Measurements from ENCODE around the gene PRELID3B.
"Not testable (repeated sequence)": the region's sequence is repeated elsewhere in the genome, so short reads cannot be mapped to it uniquely, and the experiment has no call there.

PRELID3B gene

DNA sequence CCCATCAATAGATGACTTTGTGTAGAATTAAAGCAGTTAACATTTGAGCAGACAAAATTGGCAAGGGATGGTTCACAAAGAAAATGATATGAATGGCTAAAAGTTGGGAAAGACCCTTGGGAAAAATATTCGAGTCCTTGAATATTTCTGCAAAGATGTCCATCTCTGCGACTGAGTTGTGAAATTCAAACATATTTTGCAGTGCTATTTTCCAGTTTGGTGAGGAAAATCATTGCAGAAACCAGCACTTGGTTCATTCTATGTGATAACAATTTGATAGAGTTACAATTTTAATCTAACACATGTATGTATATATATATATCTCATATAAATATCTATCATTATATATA lies 6.1 kb upstream of the PRELID3B start:
- DNase-seq (ENCODE audit: low read depth) = no peak

DNA sequence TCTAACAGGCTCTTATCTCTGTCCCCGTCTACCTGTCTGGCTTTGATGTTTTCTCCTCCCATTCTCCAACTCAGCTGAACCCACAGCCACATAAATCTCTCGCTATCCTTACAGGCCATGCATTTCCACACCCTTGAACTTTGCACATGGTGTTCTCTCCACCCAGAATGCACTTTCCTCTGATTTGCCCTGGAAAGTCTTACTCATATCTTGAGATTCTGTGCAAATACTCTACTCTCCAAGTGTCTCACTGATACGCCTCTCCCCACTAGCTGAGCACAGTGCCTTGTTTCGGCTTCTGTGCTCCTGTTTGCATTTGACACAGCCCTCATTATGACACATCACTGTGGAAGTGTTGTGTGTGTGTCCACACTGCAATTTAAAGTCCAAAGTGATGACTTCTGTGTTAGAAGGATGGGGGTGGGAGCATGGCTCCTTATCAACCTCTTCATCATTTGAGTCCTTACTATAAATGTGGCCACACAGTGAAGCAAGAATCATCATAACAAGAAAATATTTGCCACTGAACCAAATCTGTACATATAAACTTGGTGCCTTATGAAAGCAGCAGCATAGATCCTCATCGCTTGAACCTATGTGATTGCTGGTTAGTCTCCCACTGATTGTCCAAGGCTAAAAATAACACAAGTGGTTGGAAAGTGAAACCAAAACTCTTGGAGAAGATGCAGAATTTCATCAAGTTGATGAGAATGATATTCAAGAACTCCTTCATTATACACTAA lies 5.5 kb upstream of the PRELID3B start:
- no peak for DNase-seq (ENCODE audit: low read depth)

- DNase-seq (ENCODE audit: low read depth) = no peak
Measured at GRCh38 chr20:59046862-59047261, 4.3 kb upstream of the PRELID3B start.

DNA sequence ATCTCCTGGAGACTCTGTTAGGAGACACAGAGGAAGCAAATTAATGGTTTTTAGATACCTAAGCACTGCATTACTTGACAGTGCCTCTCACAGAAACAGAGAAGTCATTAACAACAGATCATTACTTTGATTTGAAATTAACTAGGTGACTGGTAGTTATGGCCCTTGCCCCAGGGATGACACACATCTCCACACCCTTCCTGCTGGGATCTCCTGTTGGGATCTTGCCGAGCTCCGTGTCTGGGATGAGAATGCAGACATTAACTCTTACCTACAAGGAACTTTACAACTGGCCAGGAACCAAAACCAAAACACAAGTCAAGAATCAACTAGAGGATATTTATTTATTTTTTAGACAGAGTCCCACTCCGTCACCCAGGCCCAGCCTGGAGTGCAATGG lies 2.2 kb upstream of the PRELID3B start:
- no peak for DNase-seq (ENCODE audit: low read depth)

- DNase-seq (ENCODE audit: low read depth) = no peak
Measured at GRCh38 chr20:59044295-59044694, 1.7 kb upstream of the PRELID3B start.

DNA sequence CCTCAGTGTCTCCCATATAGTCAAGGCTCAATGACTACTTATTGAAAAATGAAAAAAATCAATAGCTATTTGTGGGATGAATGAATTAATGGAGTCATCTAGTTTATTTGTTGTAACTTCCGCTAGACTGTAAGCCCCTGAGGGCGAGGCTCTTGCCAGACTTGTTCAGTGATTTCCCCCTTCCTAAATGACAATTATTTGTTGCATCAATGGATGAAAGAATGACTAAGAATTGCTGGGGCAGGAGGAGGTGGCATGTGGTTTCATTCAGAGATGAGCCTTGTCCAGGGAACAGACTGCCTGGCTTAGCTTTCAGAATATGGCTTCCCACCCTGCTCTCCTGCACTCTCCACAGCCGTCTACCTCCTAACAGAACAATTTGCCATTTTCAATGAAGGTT lies 1.1 kb upstream of the PRELID3B start:
- no peak for DNase-seq (ENCODE audit: low read depth)

DNA sequence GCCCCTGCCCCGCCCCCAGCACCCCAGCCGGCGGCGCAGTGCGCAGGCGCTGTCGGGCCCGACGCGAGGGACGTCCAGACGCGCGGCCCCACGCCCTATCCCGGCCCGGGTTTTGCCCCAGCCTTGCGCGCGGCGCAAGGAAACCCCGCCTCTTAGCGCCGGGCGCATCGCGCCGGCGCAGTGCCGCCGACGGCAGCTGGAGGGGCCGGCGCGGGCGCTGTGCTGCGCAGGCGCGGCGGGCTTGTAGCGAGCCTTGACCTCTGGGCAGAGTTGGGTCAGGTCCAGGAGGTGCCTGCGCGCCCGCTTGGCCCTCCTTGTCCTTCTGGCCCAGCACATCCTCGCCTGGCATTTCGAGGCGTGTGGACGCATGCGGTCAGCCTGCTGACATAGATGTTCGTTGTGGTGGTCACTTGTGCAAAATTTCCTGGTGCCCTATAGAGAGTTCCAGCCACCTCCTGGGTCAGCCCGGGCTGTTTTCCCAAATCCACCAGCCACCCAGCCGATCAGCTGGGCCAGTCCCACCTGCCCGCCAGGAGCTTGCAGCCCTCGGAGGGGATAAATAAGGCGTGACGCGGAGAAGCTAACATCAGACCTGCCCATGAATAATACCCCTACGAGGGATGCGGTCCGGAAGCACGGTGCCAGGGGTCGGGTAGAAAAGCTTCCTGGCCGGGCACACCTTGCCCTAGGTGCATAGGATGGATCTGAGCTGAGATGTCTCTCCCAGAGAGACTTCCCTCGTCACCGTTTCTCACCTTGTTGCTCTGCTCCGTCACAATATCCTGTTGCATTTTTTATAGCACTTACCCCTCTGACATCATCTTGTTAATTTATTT lies 428 bp upstream of the PRELID3B start:
- no peak for DNase-seq (ENCODE audit: low read depth)

- not testable (repeated sequence) for DNase-seq (ENCODE audit: low read depth)
Measured at GRCh38 chr20:59041487-59041886, 1.1 kb downstream of the PRELID3B start.

GRCh38 chr20:59040667-59041066 lies 1.9 kb downstream of the PRELID3B start:
- no peak for DNase-seq (ENCODE audit: low read depth)

DNA sequence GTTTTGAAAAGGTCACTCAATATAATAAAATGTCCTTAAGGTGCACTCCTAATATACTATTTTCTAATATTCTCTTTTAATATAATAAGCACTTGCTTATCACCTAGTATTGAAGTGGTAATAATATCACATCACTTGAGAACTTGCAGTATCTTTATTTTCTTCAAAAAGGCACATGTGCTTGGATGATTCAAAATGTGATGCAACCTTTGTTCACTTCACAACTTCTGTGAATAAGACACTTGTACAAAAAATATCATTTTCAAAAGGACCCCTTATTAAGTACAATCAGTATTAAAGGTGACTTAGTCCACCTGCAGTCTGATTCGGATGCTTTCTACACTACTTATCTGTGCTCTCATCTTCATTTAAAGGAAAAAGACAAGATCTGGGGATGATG lies 3.4 kb downstream of the PRELID3B start:
- DNase-seq (ENCODE audit: low read depth) = no peak

GRCh38 chr20:59037386-59037785 lies 5.2 kb downstream of the PRELID3B start:
- DNase-seq (ENCODE audit: low read depth) = no peak

DNA sequence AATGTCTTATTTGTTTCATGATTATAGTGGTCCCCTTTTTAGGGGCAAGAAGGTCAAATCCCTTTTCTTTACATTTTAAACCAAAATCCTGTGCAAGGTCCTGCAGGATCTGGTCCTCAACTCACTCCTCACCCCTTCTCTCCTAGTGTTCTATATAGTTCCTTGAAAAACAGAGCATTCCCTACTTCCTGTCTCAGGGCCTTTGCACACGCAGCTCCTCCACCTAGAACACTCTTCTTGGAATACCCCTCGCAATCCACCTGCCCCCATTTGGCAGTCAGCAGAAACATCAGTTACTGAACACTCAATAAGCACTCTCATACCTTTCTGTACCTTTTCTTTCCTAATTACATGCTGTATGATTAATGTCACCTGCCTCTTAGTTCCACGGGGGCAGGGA lies 7.2 kb downstream of the PRELID3B start:
- no peak for DNase-seq (ENCODE audit: low read depth)

- DNase-seq (ENCODE audit: low read depth) = no peak
Measured at GRCh38 chr20:59033616-59034165, 8.9 kb downstream of the PRELID3B start.

DNA sequence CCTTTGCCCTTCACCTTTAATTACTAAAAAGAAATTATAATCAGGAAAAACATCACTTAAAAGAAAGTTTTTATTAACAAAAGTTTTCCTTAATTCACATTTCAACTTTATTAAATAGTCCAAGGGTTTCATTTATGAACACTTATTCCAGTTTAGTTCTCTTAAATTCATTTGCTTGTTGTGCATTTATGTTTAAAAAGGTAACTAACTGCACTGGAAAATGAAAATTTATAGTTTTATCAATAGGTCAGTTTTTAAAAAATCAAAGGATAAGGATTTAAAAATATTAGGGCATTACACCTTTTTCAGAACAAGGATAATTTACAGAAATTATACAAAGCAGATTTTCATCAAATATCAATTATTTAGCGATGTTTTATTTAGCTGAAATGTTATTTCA lies 9.5 kb downstream of the PRELID3B start:
- DNase-seq (ENCODE audit: low read depth) = no peak

DNA sequence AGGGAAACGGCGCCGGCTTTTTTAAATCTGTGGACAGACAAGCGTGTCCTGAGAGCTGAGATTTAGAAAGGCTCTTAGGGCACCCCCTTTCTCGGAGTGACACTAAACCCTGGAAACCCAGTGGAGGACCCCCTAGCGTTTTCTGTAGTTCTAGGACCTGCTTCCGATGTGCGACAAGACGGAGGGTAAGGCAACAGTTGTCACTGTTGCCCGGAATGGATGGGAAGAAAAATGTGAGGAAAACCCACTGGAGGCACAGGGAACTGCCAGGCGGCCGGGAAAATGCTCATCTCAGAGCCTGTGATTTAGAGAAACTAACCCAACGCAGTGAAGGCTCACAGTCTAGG lies 9.9 kb downstream of the PRELID3B start:
- DNase-seq (ENCODE audit: low read depth) = no peak

DNA sequence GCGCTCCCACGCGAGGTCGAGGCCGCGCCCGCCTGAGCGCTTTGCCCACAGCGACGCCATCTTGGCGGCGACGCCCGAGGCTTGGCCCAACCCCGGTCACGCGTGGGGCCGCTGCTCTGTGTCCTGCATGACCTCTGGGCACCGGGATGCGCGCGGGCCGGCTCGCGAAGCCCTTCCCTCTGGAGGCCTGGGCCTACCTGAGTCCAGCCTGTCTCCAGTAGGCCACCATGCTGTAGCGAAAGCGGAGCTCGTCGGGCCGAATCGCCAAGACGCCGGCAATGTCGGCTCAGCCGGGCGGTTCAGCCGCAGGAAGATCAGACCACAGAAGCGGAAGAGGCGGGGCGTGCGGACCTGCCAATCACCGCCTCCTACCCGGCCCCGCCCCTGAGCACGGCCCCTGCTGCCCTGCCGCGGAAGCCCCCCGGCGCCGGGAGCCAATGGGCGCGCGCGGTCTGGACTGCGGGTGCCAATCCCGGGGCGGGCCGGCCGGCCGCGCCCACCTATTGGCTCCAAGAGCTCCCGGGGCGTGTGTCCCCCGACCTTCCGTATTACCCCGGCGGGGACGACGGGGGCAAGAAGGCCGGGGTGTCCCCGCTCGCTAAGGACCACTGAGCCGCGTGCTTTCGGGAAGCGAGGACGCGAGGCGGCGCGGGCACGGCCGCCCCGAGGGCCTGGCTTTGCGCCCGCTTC lies 10.4 kb downstream of the PRELID3B start, which contains the start of gene ATP5F1E:
TSS of gene ATP5F1E (minus strand) at position 313 of the 690 bp plus-strand sequence. CDS start at position 229, 84 bp downstream.
- no peak for DNase-seq (ENCODE audit: low read depth)

- DNase-seq (ENCODE audit: low read depth) = no peak
Measured at GRCh38 chr20:59031564-59032022, 11.0 kb downstream of the PRELID3B start.

DNA sequence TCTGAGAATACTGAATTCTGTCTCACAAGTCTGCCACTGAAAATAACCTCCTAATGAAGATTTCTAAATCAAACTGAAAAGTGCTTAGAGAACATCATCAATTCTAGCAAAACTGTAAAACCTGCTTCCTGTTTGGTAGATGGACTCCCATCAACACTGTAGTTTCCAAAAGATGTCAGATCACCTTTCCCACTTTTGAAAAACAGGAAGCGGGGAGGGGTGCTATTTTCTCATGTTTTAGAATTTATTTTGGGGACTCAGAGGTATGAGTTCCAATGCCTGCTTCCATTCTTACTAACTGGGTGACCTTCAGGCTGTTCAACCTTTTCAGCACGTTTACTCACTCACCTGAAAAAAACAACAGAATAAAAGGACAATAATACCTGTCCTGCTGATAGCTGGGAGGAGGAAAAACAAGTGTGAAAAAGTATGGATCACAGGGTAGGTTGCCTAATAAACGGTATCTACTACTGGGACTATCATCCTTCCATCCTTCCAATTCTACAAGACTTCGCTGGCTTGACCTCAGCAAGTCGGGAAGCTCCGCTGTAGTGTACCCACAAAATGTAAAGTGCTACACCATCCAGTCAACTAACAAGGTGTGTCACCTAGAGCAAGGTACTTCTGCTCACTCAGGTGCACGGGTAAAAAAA lies 11.5 kb downstream of the PRELID3B start:
- no peak for DNase-seq (ENCODE audit: low read depth)

- no peak for DNase-seq (ENCODE audit: low read depth)
Measured at GRCh38 chr20:59028812-59029211, 13.8 kb downstream of the PRELID3B start.

GRCh38 chr20:59027741-59028320 lies 14.8 kb downstream of the PRELID3B start:
- DNase-seq (ENCODE audit: low read depth) = no peak

- DNase-seq (ENCODE audit: low read depth) = no peak
Measured at GRCh38 chr20:59026904-59027740, 15.5 kb downstream of the PRELID3B start.

Measured in GM04503 (cell line).